Activated CD4-positive, alpha-beta T cell treated with anti-CD3 and anti-CD28 coated beads for 36 hours (primary cell): ENCODE measurements around the gene CBX7. TPM values are rescaled to one million over a fixed set of nuclear protein-coding genes. Genes with fewer than 3 reads are reported as not detected.
A peak's percentile ranks its signal among the peaks of the same experiment; 100 is the strongest.

Source experiments
- ATAC-seq: fragments of 200-7000 bp; cut with Tn5 transposase; one replicate; pipeline ENCODE4 v1.10.0; 2021; ENCODE audit warnings: mild to moderate bottlenecking, moderate library complexity
- CTCF ChIA-PET: fragments of 350-600 bp; sonication (Branson Sonifier 250); formaldehyde crosslinking; loops from one replicate; lab custom pipeline; 2021; ENCODE audit warnings: antibody characterized with exemption; lab: Charles Lee
- POLR2A ChIA-PET: fragments of 350-600 bp; sonication (Branson Sonifier 250); formaldehyde crosslinking; loops from one replicate; lab custom pipeline; 2021; ENCODE audit warnings: antibody characterized with exemption, inconsistent platforms; lab: Charles Lee
- DNase-seq: peaks from one replicate; pipeline ENCODE4 v3.0.0-alpha.2; 2020
- H3K27ac Mint-ChIP-seq: one replicate; pipeline ENCODE4 v1.8.0; 2021; ENCODE audit warnings: mixed read lengths
- H3K27me3 Mint-ChIP-seq: one replicate; pipeline ENCODE4 v1.8.0; 2021; ENCODE audit warnings: mixed read lengths
- H3K36me3 Mint-ChIP-seq: one replicate; pipeline ENCODE4 v1.8.0; 2021; ENCODE audit warnings: low read depth, mixed read lengths
- H3K4me1 Mint-ChIP-seq: one replicate; pipeline ENCODE4 v1.8.0; 2021; ENCODE audit warnings: mixed read lengths
- H3K4me3 Mint-ChIP-seq: one replicate; pipeline ENCODE4 v1.8.0; 2021; ENCODE audit warnings: mild to moderate bottlenecking, moderate library complexity, mixed read lengths
- H3K9me3 Mint-ChIP-seq: one replicate; pipeline ENCODE4 v1.8.0; 2021; ENCODE audit warnings: low read depth, mixed read lengths
- intact Hi-C, 2 experiments: fragments of 100-400 bp; cut with DNase I in 1 of 2; cut with micrococcal nuclease in 1 of 2; formaldehyde crosslinking; loops; one replicate each; pipeline versions ENCODE4 v1.14.2 to v1.15.1; 2022 to 2024; cut with DNase I, micrococcal nuclease
- total RNA-seq, 2 experiments: library from RNA; stranded (reverse); gene quantifications; one replicate each; pipeline ENCODE4 v1.2.3, GENCODE V29; 2021

Gene CBX7
- total RNA-seq = 10 to 100 TPM; 19.9 to 20.3 TPM

- Mint-ChIP-seq H3K4me1 (peaks cover 40% of the 10 kb centered on the region), H3K36me3 (no peaks in the 10 kb centered on the region), H3K9me3 (no peaks in the 10 kb centered on the region), H3K27ac (peak within 1 kb of the TSS; percentile 72), H3K4me3 (peak within 1 kb of the TSS; percentile 76), H3K27me3 (peaks cover 13% of the 10 kb centered on the region)
- ChIA-PET CTCF (interaction anchor here (0.5 to 1.2 kb wide), 7 partner anchors 8 to 1295 kb away, joined by 3 to 6 read pairs (median 3); no protein-coding TSS in a partner anchor), POLR2A (interaction anchor here (0.5 kb wide), 1 partner anchor 895 kb away, joined by 5 read pairs; no protein-coding TSS in a partner anchor)
- DNase-seq (peak; percentile 95), ATAC-seq (peak; percentile 83)
- intact Hi-C loops = loop anchor here (1.0 to 10.0 kb wide), 14 partner anchors 8 to 1545 kb away; partner anchors contain the start of genes RPL3 (in 2 of the 2), APOBEC3G (in 1 of the 2), ATF4 (in 1 of the 2) and CBX6 (in 1 of the 2)
These were observed at the start of gene CBX7 for GRCh38 chr22:39152511-39153219. Gene CBX7 (minus strand): TSS chr22:39152680. CDS start chr22:39152444, 236 bp downstream.

GRCh38 chr22:39197578-39197977 is 45.1 kb upstream of the CBX7 start:
- H3K9me3 Mint-ChIP-seq = no peaks in the 10 kb centered on the region
- peaks cover 2% of the 10 kb centered on the region for H3K27me3 Mint-ChIP-seq
- no peak for DNase-seq
- H3K4me3 Mint-ChIP-seq = no peak overlapping the region
- intact Hi-C loops = no loop called here
- CTCF ChIA-PET = no interaction called here
- H3K4me1 Mint-ChIP-seq = no peaks in the 10 kb centered on the region
- no peak overlapping the region for H3K27ac Mint-ChIP-seq
- no peak for ATAC-seq
- no peaks in the 10 kb centered on the region for H3K36me3 Mint-ChIP-seq
- POLR2A ChIA-PET = no interaction called here

- intact Hi-C loops = no loop called here
These were observed 41.6 kb upstream of the CBX7 start for GRCh38 chr22:39194098-39194497.

GRCh38 chr22:39188809-39189208 is 36.3 kb upstream of the CBX7 start:
- no peak overlapping the region for H3K4me3 Mint-ChIP-seq
- no peak for DNase-seq
- no peaks in the 10 kb centered on the region for H3K9me3 Mint-ChIP-seq
- no peaks in the 10 kb centered on the region for H3K36me3 Mint-ChIP-seq
- CTCF ChIA-PET = interaction anchor here (1.0 kb wide), 1 partner anchor 34 kb away, joined by 3 read pairs; no protein-coding TSS in a partner anchor
- POLR2A ChIA-PET = no interaction called here
- H3K4me1 Mint-ChIP-seq = no peaks in the 10 kb centered on the region
- no peak overlapping the region for H3K27ac Mint-ChIP-seq
- ATAC-seq = no peak
- H3K27me3 Mint-ChIP-seq = peaks cover 2% of the 10 kb centered on the region
- intact Hi-C loops = no loop called here

More at GRCh38 chr22:39194098-39194497, 41.6 kb upstream of the CBX7 start:
- H3K4me1 Mint-ChIP-seq = no peaks in the 10 kb centered on the region
- DNase-seq (no peak), ATAC-seq (no peak)
- no peak overlapping the region for H3K27ac Mint-ChIP-seq
- no peaks in the 10 kb centered on the region for H3K9me3 Mint-ChIP-seq
- peaks cover 2% of the 10 kb centered on the region for H3K27me3 Mint-ChIP-seq
- POLR2A ChIA-PET = no interaction called here
- CTCF ChIA-PET = no interaction called here
- H3K36me3 Mint-ChIP-seq = no peaks in the 10 kb centered on the region
- no peak overlapping the region for H3K4me3 Mint-ChIP-seq

GRCh38 chr22:39185601-39186012 is 33.1 kb upstream of the CBX7 start:
- CTCF ChIA-PET = interaction anchor here (0.6 to 0.7 kb wide), 2 partner anchors 106 to 995 kb away, joined by 3 read pairs; no protein-coding TSS in a partner anchor
- H3K4me3 Mint-ChIP-seq = no peak overlapping the region
- ATAC-seq = no peak
- no peaks in the 10 kb centered on the region for H3K36me3 Mint-ChIP-seq
- peaks cover 2% of the 10 kb centered on the region for H3K27me3 Mint-ChIP-seq
- no peaks in the 10 kb centered on the region for H3K9me3 Mint-ChIP-seq
- no peak overlapping the region for H3K27ac Mint-ChIP-seq
- no peak for DNase-seq
- POLR2A ChIA-PET = no interaction called here
- intact Hi-C loops = no loop called here
- no peaks in the 10 kb centered on the region for H3K4me1 Mint-ChIP-seq

- DNase-seq (no peak), ATAC-seq (no peak)
- POLR2A ChIA-PET = no interaction called here
- Mint-ChIP-seq H3K4me3 (no peak overlapping the region), H3K4me1 (no peaks in the 10 kb centered on the region), H3K27me3 (peaks cover 2% of the 10 kb centered on the region), H3K36me3 (no peaks in the 10 kb centered on the region), H3K9me3 (no peaks in the 10 kb centered on the region), H3K27ac (no peak overlapping the region)
- CTCF ChIA-PET = interaction anchor here (0.6 to 0.9 kb wide), 2 partner anchors 19 to 168 kb away, joined by 3 read pairs; no protein-coding TSS in a partner anchor
- intact Hi-C loops = no loop called here
These were observed 32.4 kb upstream of the CBX7 start for GRCh38 chr22:39184586-39185577.

GRCh38 chr22:39183991-39184585 is 31.6 kb upstream of the CBX7 start:
- DNase-seq (no peak), ATAC-seq (no peak)
- no peak overlapping the region for H3K27ac Mint-ChIP-seq
- H3K4me3 Mint-ChIP-seq = no peak overlapping the region
- CTCF ChIA-PET = interaction anchor here (0.6 to 1.3 kb wide), 4 partner anchors 13 to 169 kb away, joined by 3 to 6 read pairs (median 3); no protein-coding TSS in a partner anchor
- POLR2A ChIA-PET = no interaction called here
- no peaks in the 10 kb centered on the region for H3K4me1 Mint-ChIP-seq
- no peaks in the 10 kb centered on the region for H3K9me3 Mint-ChIP-seq
- H3K27me3 Mint-ChIP-seq = peaks cover 2% of the 10 kb centered on the region
- H3K36me3 Mint-ChIP-seq = no peaks in the 10 kb centered on the region
- intact Hi-C loops = no loop called here

GRCh38 chr22:39182478-39183030 is 30.1 kb upstream of the CBX7 start:
- ATAC-seq = no peak
- Mint-ChIP-seq H3K9me3 (no peaks in the 10 kb centered on the region), H3K4me3 (no peak overlapping the region), H3K36me3 (no peaks in the 10 kb centered on the region), H3K27me3 (no peaks in the 10 kb centered on the region), H3K4me1 (peaks cover 7% of the 10 kb centered on the region), H3K27ac (no peak overlapping the region)
- POLR2A ChIA-PET = no interaction called here
- intact Hi-C loops = no loop called here
- CTCF ChIA-PET = interaction anchor here (0.6 to 1.3 kb wide), 5 partner anchors 10 to 134 kb away, joined by 3 to 6 read pairs (median 3); no protein-coding TSS in a partner anchor
- DNase-seq = no peak

- no peak overlapping the region for H3K4me3 Mint-ChIP-seq
- H3K9me3 Mint-ChIP-seq = no peaks in the 10 kb centered on the region
- H3K27me3 Mint-ChIP-seq = no peaks in the 10 kb centered on the region
- ChIA-PET CTCF (interaction anchor here (1.0 to 1.1 kb wide), 2 partner anchors 10 to 11 kb away, joined by 3 to 4 read pairs; no protein-coding TSS in a partner anchor), POLR2A (interaction anchor here (0.6 kb wide), 1 partner anchor 282 kb away, joined by 3 read pairs; no protein-coding TSS in a partner anchor)
- ATAC-seq (no peak), DNase-seq (no peak)
- peaks cover 8% of the 10 kb centered on the region for H3K4me1 Mint-ChIP-seq
- intact Hi-C loops = no loop called here
- no peaks in the 10 kb centered on the region for H3K36me3 Mint-ChIP-seq
- H3K27ac Mint-ChIP-seq = no peak overlapping the region
These were observed 29.3 kb upstream of the CBX7 start for GRCh38 chr22:39181778-39182177.

- DNase-seq (no peak), ATAC-seq (no peak)
- H3K27ac Mint-ChIP-seq = no peak overlapping the region
- intact Hi-C loops = no loop called here
- H3K4me1 Mint-ChIP-seq = peaks cover 8% of the 10 kb centered on the region
- POLR2A ChIA-PET = interaction anchor here (0.6 kb wide), 1 partner anchor 282 kb away, joined by 3 read pairs; no protein-coding TSS in a partner anchor
- no peaks in the 10 kb centered on the region for H3K36me3 Mint-ChIP-seq
- CTCF ChIA-PET = interaction anchor here (1.0 kb wide), 1 partner anchor 10 kb away, joined by 4 read pairs; no protein-coding TSS in a partner anchor
- no peaks in the 10 kb centered on the region for H3K27me3 Mint-ChIP-seq
- no peak overlapping the region for H3K4me3 Mint-ChIP-seq
- no peaks in the 10 kb centered on the region for H3K9me3 Mint-ChIP-seq
These were observed 28.9 kb upstream of the CBX7 start for GRCh38 chr22:39181356-39181755.
